ENCODE data around the gene ZNG1F.
"Not testable (repeated sequence)": the region's sequence is repeated elsewhere in the genome, so short reads cannot be mapped to it uniquely, and the experiment has no call there.

The ZNG1F gene

GRCh38 chr9:41189217-41189616, at the start of gene ZNG1F:
TSS of gene ZNG1F (minus strand) at chr9:41189317. CDS start at chr9:41189258, 59 bp downstream.
- not testable (repeated sequence) for DNase-seq

DNA sequence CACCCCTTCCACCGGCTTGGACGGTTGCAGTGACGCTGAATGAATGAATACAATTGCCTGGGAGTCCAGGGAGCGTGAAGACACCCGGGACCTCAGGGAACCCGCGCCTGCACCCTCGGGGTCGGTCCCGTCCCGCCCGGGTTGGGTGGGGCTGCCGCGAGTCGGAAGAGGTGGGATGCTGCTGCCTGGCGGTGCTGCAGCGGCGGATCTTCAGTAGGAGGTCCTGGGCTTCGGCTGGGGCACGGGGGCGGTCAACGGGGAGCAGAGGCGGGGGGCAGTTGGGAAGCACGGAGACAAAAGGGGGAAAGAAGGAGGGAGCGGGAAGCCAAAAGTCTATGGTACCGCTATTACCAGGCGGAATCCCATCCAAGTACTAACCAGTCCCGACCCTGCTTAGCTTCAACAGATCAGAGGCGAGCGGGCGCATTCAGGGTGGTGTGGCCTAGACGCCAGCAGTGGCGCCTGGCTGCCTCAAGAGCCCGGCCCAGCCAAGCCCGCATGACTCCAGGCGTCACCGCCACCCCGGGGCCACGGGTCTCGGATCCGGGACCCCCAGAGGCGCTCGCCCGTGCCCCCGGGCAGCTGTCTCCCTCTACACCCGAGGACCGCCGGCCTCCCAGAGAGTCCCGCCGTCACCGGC, 48.1 kb upstream of the ZNG1F start:
- DNase-seq, result not testable (repeated sequence)

- not testable (repeated sequence) for DNase-seq
Measured at GRCh38 chr9:41236486-41237109, 47.5 kb upstream of the ZNG1F start.

- not testable (repeated sequence) for DNase-seq
Measured at GRCh38 chr9:41234811-41235805, 46.0 kb upstream of the ZNG1F start.

DNA sequence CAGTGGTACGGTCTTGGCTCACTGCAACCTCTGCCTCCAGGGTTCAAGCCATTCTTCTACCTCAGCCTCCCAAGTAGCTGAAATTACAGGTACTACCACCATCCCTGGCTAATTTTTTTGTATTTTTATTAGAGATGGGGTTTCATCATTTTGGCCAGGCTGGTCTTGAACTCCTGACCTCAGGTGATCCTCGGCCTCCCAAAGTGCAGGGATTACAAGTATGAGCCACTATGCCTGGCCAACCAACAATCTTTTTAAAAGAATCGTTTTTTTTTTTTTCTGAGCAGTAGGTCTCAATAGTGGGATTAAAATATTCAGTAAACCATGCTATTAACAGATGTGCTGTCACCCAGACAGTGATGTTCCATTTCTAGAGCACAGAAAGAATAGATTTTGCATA, 45.1 kb upstream of the ZNG1F start:
- not testable (repeated sequence) for DNase-seq

DNA sequence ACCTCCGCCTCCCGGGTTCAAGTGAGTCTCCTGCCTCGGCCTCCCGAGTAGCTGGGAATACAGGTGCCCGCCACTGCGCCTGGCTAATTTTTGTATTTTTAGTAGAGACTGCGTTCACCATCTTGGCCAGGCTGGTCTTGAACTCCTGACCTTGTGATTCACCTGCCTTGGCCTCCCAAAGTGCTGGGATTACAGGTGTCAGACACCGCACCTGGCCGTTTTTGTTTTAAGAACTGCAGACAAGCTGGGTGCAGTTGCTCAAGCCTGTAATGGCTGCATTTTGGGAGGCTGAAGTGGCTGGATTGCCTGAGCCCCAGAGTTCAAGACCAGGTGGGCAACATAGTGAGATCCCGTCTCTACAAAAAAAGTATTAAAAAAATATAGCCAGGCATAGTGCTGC, 43.2 kb upstream of the ZNG1F start:
- not testable (repeated sequence) for DNase-seq

GRCh38 chr9:41230418-41230817, 41.3 kb upstream of the ZNG1F start:
- DNase-seq, result not testable (repeated sequence)

- DNase-seq, result no peak
Measured at GRCh38 chr9:41229408-41230401, 40.6 kb upstream of the ZNG1F start.

DNA sequence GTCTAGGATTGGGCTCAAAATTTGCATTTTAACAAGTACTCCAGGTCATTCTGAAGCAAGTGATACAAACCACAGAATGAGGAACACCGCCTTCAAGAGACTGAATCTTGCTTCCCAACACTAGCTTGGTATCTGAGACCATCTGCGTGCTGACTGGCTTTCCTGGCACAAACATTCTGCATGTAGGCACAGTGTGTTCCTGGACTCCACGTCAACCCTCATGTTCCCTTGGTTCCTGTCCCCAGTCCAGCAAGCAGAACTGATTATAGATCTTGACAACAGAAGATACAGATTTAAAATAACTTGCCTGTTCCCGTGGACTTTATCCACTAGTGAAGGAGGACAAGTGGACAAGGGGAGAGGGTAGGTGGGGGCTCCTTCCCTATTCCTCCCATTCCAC, 30.7 kb upstream of the ZNG1F start:
- not testable (repeated sequence) for DNase-seq

- not testable (repeated sequence) for DNase-seq
Measured at GRCh38 chr9:41188439-41188838, 678 bp downstream of the ZNG1F start.

DNA sequence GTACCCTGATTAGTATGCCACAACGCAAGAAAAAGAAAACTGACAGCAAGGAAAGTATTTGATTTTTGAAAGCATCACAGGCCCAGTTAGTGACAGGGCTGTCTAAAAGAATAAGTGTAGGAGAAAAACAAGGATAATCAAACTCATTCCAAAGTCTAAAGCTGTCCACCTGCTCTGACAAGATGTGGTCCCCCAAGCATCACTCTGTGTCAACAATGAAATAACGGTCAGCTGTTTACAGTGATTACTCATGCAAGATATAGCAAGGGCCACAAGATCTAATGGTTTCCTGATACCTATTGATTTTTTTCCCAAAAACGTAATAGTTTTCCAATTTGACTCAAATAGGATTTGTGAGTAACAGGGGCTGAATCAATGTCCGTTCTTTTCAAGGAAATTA, 14.1 kb downstream of the ZNG1F start:
- not testable (repeated sequence) for DNase-seq

DNA sequence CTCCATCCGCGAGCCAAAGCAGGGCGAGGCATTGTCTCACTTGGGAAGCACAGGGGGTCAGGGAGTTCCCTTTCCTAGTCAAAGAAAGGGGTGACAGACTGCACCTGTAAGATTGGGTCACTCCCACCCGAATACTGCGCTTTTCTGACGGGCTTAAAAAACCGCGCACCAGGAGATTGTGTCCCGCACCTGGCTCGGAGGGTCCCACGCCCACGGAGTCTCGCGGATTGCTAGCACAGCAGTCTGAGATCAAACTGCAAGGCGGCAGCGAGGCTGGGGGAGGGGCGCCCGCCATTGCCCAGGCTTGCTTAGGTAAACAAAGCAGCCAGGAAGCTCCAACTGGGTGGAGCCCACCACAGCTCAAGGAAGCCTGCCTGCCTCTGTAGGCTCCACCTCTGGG, 39.0 kb downstream of the ZNG1F start:
- not testable (repeated sequence) for DNase-seq

GRCh38 chr9:41141878-41142277, 47.2 kb downstream of the ZNG1F start:
- not testable (repeated sequence) for DNase-seq

DNA sequence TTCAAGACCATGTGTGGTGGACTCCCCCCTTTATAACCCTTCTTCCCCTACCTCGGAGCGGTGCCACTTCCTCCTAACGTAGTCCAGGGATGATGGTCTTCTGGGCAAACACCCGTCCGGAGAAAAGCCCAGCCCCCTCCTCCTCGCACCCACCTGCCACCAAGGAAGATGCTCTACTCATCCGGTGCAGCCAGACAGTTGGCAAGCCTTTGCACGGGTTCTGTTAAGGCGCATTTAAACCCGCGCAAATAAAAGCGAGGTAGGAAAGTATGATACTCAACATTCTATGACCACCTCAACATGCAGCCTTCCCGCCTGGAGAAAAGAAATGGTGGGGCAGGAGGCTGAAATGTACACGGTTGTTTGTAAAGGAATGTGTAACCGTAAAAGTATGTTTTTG, 60.5 kb downstream of the ZNG1F start, which contains the start of gene FOXD4L6:
Gene FOXD4L6, minus strand, starts transcription at position 101 of the 400 bp plus-strand sequence. CDS start 298 bp downstream, outside the sequence.
- DNase-seq, result not testable (repeated sequence)

GRCh38 chr9:41126746-41127446, 62.2 kb downstream of the ZNG1F start:
- DNase-seq, result not testable (repeated sequence)

DNA sequence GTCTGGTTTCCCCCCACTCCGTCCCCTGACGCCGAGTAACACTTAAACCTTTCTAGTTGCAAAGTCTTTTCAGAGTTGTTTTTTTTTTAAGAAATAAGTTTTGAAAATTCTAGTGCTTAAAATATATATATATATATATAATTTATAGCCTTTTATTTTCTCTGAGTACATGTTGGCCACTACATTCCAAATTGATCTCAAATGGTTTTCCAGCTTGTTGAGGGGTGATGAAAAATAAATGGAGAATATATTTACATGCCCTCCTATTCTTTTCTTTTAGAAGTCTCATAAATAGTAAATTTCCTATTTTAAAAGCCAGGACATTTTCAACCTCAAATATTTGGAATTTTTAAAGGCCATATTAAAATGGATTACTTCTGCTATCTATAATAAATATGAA, 63.2 kb downstream of the ZNG1F start:
- not testable (repeated sequence) for DNase-seq

DNA sequence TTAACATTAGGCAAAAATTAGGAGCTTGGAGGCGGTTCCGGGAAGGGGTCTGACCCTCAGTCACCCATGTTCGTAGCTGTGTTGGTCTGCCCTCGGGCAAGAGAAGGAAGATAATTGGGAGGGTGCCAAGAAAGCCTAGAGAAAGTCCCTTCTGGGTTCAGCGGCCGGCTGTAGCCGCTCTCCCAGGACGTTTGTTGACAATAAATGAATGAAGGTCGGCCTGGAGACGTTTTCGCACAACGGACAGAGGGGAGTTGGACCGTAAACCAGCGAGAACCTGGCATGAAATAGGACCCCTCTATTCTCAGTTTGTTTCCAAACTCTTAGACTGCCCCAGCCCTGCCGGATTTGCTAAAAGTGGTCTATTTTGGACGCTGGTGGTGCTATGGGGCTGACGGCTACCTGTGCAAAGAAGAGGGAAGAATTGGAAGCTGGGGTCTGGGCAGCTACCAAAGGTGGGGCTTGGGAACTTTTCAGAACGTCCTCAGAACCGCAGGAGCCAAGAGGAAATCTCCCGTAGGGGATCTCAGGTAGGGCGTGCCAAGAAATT, 63.9 kb downstream of the ZNG1F start:
- not testable (repeated sequence) for DNase-seq

GRCh38 chr9:41124250-41125108, 64.6 kb downstream of the ZNG1F start:
- DNase-seq, result not testable (repeated sequence)

- not testable (repeated sequence) for DNase-seq
Measured at GRCh38 chr9:41123812-41124211, 65.3 kb downstream of the ZNG1F start.

- DNase-seq, result not testable (repeated sequence)
Measured at GRCh38 chr9:41123396-41123795, 65.7 kb downstream of the ZNG1F start.

Data from midbrain (tissue), 1 donor.